Measurements from ENCODE around the gene HPGDS. TPM values are rescaled to one million over a fixed set of nuclear protein-coding genes. Genes with fewer than 3 reads are reported as not detected.

HPGDS gene
- total and polyA plus RNA-seq, 10 of the 15 experiments (the other 5 are each of a cell fraction or from before 2014, with no cell fraction given) = not detected

DNA sequence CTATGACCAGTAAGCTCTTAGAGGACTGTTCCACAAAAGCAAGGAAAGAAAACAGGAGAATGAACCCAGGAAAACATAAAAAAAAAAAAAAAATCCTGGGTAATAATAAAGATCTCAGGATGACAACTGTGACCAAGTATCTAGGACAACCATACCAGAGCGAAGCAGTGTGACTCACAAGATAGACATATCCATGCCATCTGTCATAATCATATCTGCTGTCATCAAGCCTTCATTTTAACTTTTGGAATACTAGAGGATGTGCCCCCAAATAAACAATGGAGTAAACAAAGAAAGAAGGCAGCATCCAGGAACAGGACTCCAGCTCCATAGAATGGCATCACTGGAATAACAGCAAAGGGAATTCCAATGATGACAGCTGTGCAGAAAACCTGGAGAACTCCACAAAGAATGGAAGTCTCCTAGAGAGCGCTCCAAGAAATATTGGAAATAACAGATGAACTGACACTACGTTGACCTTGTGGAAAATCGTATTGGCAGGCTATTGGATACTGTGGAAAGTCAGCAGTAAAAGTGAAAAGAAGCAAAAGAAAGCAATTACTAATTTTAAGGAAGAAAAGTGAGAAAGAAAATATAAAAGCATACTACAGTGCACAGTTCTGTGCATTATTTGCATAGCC, 35.3 kb downstream of the HPGDS start:
- CTCF ChIA-PET = interaction anchor here (3.3 kb wide), 1 partner anchor 83 kb away, joined by 20 read pairs; no protein-coding TSS in a partner anchor
- H3K4me1 ChIP-seq (ENCODE audit: control insufficient read depth, insufficient read depth, low read length) = no peaks in the 10 kb centered on the region
- BruUV-seq (replicated peaks) = no TSS peak
- H3K9ac ChIP-seq (ENCODE audit: control insufficient read depth, insufficient read depth, low read length) = no peak overlapping the region
- RAD21 ChIA-PET (ENCODE audit: unreplicated experiment) = no interaction called here
- no peak overlapping the region for H2AFZ ChIP-seq (ENCODE audit: control insufficient read depth, low read depth, low read length)
- intact Hi-C loops (cut with micrococcal nuclease; ENCODE audit: unreplicated experiment) = loop anchor here (5.0 kb wide), 1 partner anchor 515 kb away; no protein-coding TSS in a partner anchor
- WGBS (ENCODE audit: insufficient coverage, insufficient replicate concordance, low lambda C conversion rate, missing lambda C conversion rate) = 58% methylated on average over 4 of the region's 4 CpGs
- H3K79me2 ChIP-seq (ENCODE audit: control insufficient read depth, insufficient read depth, low read length) = no peaks in the 10 kb centered on the region
- no peaks in the 10 kb centered on the region for H3K36me3 ChIP-seq (ENCODE audit: control insufficient read depth in 2 of 2, insufficient read depth in 2 of 2, low read length in 1 of 2)
- SMC1A ChIA-PET (ENCODE audit: uncharacterized antibody, unreplicated experiment) = no interaction called here
- FAIRE-seq (no peak), DNase-seq (ENCODE audit: low read depth, low spot score) (no peak), ATAC-seq (no peak)
- in situ Hi-C loops (cut with MboI) = no loop called here
- POLR2A ChIA-PET = no interaction called here
- no peak overlapping the region for H3K4me2 ChIP-seq (ENCODE audit: control insufficient read depth, insufficient read depth)
- H3K4me3 ChIP-seq = no peak overlapping the region
- no peak overlapping the region for H3K27ac ChIP-seq (ENCODE audit: control insufficient read depth, insufficient read depth)
- TF ChIP-seq SIN3A (IDR thresholded peaks at IDR 0.05; ENCODE audit: low read depth, low read length) (no peak), RCOR1 (conservative IDR thresholded peaks at IDR 0.05; ENCODE audit: low read depth, low read length) (no peak), NR2C1 (IDR thresholded peaks at IDR 0.05) (no peak), NRF1 (conservative IDR thresholded peaks at IDR 0.05; ENCODE audit: low read depth, low read length) (no peak), ZNF622 (IDR thresholded peaks at IDR 0.05) (no peak), ZNF217 (IDR thresholded peaks at IDR 0.05) (no peak), SREBF1 (IDR thresholded peaks at IDR 0.05; ENCODE audit: low read length) (no peak), LARP7 (IDR thresholded peaks at IDR 0.05) (no peak), SPI1 (IDR thresholded peaks at IDR 0.05; ENCODE audit: borderline replicate concordance, insufficient read depth, low read depth, low read length) (no peak), GATAD2B (conservative IDR thresholded peaks at IDR 0.05; ENCODE audit: low read depth) (no peak)
- H3K27me3 ChIP-seq (replicated peaks in 1 of 2; ENCODE audit: control insufficient read depth in 2 of 2, insufficient read depth in 2 of 2, low read length in 1 of 2) = no peaks in the 10 kb centered on the region
- H3K9me3 ChIP-seq (replicated peaks; ENCODE audit: control insufficient read depth, insufficient read depth, low read length) = no peaks in the 10 kb centered on the region
- no peaks in the 10 kb centered on the region for H4K20me1 ChIP-seq (ENCODE audit: control insufficient read depth, insufficient read depth)
